ENCODE data around the gene SLC2A9.
A peak's percentile ranks its signal among the peaks of the same experiment; 100 is the strongest.

Gene SLC2A9

DNA sequence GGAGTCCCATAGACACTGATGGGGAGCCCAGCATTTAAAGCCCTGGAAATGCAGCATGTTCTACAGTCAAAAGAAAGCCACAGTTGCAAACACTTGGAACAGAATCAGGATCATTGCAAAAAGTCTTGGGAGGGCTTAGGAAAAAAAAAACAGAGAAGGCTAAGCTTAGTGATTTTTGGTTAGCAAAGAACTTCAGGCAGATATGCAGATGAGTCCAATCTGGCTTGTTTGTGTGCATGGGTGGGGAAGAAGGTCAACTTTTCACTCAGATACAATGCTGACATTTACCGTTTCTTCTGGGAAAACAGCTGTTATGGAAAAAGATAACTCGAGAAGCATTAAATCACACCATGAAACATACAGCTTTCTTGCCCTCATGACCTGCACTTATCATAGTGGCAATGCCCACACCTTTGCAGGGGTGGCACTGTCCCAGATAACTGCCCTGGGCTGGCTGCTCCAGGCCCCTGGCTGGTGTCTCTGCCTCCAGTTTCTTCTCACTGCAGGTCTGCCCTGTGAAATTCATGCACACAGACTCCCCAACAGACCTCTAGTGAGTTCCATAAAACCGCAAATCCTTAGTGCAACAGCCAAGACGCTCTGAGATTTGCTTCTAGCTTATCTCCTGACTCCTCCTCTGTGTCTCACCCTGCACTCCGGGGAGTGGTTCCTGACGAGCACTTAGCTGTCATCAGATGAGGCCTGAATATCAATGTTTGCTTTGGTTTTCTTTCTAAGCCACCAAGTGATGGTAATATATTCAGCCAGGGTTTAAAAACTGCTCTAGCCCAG is 140.7 kb downstream of the SLC2A9 start:
- no peak for DNase-seq

DNA sequence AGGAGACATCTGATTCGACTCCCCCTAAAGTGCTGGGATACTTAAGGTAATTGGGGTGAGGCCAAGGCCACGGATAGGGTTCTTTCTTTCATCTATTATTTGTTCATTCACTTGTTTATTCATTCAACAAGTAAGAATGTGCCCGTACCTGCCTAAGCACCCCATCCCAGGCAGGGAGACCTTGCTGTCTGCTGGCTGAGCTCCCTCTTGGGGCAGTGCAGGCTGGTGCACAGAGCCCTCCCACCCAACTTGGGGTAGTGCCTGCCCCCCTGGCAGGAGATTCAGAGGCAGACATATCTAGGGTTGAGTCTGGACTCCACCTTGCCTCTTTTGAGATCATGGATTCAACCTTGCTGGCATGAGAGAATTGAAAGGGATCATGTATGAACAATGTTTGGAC is 144.2 kb downstream of the SLC2A9 start:
- DNase-seq, result no peak

GRCh38 chr4:9875516-9875915 is 145.8 kb downstream of the SLC2A9 start:
- peak; percentile 81 for DNase-seq

- no peak for DNase-seq
Measured at GRCh38 chr4:9874385-9874784, 146.9 kb downstream of the SLC2A9 start.

DNA sequence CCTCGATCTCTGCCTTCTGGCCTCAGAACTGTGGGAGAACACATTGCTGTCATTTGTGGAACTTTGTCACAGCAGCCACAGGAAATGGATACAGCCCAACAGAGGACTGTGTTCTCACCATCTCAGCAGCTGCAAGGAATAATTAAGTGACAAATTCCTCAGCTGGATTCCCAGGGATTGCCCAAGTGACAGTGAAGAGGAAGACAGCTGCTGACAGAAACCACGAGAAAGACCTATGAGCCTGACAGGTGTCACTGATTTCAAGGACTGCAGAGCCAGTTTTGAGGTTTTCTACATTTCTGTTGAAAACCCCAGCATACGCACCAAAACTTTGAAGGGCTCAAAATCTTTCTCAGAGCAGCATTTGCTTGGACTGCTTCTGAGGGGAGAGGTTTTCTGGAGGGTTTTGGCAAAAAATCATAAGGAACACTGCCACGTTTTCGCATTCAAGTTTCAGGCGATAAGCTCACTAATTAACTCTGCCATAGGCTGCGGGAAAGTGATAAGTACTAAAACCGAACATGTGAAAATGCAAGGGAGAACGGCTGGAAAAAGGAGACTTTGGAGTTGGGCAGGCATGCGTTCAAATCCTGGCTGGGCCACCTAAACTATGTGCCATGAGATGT is 151.0 kb downstream of the SLC2A9 start:
- no peak for DNase-seq

DNA sequence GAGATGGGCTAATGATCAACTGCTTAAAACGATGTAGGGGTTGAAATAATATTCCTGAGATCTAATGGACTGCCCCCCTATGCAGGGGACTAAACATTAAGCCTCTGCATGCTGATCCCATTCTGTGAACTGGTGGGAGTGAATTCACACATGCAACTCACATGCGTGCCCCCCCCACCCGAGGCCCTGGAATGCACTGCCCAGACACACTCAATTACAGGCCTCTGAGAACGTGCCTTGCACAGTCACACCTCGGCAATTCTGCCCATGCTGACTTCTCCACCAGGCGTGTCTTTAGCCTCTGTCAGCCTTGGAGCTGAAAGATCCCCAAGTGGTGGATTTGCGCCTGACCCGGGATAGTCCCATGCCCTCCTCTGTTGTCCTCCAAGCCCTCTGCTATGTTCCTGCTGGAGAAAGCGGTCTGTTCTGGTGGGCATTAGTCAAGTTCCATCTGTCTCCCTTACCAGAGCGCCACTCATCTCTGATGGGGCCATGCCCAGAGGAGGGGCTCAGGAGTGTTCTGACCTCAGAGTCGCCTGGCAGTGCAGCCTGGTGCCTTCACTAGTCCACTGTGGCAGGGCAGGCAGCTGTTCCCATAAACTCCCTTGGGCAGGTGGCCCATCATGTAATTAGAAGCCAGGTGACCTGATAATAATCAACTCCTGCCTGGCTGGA is 153.4 kb downstream of the SLC2A9 start:
- no peak for DNase-seq

- no peak for DNase-seq
Measured at GRCh38 chr4:9866931-9867330, 154.4 kb downstream of the SLC2A9 start.

DNA sequence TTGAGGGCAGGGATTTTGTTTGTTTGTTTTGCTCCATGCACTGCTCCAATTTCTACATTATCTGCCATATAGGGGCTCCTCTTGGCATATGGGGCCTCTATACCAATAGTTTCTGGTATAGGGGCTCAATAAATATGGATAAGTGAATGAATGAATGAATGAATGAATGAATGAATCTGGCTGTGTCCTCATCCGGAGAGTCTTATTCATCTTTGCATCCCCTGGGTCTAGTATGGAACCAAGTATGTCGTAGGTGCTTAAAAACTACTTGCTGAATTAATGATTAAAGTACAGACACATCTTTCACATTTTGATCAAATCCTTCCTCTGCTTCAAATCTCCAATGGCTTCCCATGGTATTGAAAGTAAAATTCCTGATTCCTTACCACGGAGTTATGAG is 159.7 kb downstream of the SLC2A9 start:
- DNase-seq, result no peak

DNA sequence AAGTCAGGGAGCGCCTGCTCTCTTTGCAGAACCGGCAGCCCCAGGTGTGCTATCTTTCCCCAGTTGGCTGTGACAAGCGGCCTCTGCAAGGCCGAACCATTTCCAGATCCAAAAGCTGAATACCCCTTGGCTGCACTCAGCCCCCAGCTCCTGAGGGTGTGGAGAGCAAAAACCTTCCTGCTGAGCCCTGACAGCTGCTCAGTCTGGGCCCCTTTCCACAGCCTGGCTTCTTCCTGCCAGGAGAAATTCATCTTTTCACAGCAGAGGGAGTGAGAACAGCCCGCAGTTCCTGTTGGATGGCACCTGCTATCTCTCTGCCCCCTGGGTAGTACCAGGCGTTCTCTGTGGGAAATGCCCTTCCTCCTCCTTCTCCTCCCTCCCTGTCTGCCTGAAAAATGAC is 161.5 kb downstream of the SLC2A9 start:
- DNase-seq, result no peak

DNA sequence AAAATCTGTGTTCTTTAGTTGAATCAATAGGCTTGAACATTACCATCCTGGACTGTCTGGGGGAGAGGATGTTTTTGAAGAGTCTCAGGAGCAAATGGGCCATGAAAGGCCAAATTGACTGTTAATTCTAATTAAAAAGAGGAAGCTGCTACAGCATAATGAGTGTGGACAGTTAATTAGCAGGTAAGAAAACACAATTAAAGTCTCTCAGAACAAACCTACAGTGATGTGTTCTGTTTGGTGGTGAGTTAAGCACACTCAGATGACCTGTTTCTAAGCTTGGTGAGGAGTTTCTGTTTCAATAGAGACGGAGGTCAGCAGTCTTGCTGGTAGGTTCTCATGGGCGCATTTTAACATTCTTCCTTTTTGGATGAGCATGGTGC is 171.8 kb downstream of the SLC2A9 start:
- DNase-seq, result peak; percentile 65

DNA sequence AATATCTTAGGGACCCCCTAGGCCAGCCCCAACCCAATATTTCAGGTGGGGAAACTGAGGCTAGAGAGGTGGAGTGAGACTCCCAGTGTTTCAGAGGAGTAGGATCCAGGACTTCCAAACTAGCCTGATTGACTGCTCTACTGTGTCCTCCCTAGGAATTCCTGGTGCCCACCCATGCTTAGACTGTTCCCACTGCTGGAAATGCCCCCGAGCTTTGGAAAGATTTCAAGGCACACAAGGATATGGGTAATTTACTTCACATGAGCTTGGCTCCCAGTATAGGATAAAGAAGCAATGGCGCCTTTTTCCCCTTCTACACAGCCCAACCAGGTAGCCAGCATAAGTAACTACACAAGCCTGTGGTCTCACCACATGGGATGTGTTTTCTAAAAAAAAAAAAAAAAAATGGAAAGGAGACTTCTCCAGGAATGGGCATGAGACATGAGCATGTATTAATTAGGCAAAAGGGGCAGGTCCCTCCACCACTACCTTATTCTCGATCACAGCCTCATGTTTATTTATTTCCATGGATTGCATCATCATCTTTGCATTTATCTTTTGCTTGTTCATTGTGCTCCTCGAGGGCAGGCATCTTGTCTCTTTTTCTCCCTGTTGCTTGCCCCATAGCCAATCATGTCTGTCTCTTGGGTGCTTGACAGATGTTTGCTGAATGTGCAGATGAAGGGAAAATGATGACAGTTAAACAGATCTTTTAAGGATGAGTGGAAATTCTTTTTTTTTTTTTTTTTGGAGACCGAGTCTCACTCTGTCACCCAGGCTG is 173.1 kb downstream of the SLC2A9 start:
- no peak for DNase-seq

- no peak for DNase-seq
Measured at GRCh38 chr4:9845791-9846493, 175.4 kb downstream of the SLC2A9 start.

GRCh38 chr4:9841072-9841471 is 180.2 kb downstream of the SLC2A9 start:
- no peak for DNase-seq

- DNase-seq, result no peak
Measured at GRCh38 chr4:9835430-9835829, 185.9 kb downstream of the SLC2A9 start.

GRCh38 chr4:9833421-9833820 is 187.9 kb downstream of the SLC2A9 start:
- no peak for DNase-seq

DNA sequence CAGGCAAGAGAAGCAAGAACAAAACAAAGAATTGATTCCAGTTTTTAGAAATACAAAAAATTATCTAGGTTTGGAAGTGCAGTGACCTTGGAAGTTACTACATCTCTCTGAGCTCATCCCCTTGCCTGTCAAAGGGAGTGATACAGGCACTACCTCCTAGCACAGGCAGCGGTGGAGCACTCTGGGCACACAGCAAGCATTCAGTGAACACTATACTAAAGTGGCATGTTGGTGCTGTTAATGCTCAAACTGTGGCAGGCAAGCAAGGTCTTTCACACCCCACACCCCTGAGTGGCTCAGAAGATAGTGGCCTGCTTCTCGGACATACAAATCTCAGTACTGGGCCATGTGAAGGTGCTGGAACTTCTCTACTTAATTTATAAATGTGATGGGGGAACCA is 188.7 kb downstream of the SLC2A9 start:
- no peak for DNase-seq

DNA sequence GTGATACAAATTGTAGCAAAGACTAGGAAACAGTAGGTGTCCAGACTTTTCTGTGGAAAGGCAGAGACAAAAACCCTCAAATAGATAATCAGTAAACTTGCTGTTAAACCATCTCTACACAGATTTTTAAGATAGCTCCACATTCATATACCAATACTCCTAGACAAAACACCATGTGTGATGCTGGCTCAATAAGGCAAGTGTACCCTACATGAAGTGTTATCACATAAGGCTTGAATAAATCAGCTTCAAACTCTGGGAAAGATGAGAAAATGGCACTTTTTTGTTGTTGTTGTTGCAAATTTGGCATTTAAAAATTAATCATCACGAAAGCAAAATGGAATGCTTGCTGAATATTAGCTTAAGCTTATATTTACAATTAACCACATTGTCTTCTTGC is 194.7 kb downstream of the SLC2A9 start:
- no peak for DNase-seq

- DNase-seq, result no peak
Measured at GRCh38 chr4:9825049-9825448, 196.2 kb downstream of the SLC2A9 start.

- DNase-seq, result no peak
Measured at GRCh38 chr4:9820343-9820742, 201.0 kb downstream of the SLC2A9 start.

- DNase-seq, result no peak
Measured at GRCh38 chr4:9816285-9816684, 205.0 kb downstream of the SLC2A9 start.

DNA sequence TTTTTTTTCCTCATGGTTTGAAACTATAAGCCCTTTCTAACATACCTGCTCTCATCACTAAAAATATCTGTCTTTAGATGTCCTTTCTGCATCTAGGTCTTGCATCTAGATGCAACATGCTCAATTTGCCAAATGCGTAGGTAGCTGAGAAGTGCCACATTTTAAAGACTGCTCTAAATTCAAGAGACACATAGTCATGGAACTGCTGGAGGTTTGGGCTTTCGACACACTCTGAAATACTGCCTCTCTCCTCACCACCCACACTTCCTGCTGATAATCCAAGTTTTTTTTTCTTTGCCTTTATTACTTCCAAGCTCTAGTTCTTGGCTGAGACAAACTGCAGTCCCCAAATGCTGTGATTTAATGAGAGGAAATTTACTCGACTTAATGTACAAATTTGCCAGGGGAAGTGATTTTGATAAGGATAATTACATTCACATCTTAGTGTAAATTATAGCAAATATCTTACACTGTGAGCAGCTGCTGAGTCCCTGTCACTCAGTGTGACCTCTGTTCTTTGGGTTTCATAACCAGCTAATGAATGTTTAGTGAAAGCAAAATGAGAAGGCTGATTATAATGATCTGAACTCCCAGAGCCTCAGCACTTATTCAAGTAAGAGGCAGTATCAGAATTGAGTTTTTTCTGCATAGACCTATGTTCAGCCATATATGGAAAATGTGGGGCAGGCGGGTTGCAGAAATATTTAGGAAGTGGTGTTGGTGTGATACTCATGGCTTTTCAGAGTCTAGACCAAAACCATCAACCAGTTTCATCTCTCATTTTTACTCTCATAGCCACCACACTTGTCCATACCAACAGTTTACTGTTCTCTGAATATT is 208.6 kb downstream of the SLC2A9 start:
- peak; percentile 74 for DNase-seq

- DNase-seq, result peak; percentile 77
Measured at GRCh38 chr4:9811806-9812205, 209.5 kb downstream of the SLC2A9 start.
